NCI-H748 (cell line): ENCODE measurements around the gene CA12.
A peak's percentile ranks its signal among the peaks of the same experiment; 100 is the strongest.

Experiments used
- DNase-seq: peaks from one replicate; lab custom pipeline; 2025; ENCODE audit not compliant: unreplicated experiment; lab: John Stamatoyannopoulos, UW

CA12 gene

GRCh38 chr15:63312286-63312685, 69.4 kb downstream of the CA12 start:
- DNase-seq = no peak

- DNase-seq = no peak
Measured at GRCh38 chr15:63310646-63311045, 71.0 kb downstream of the CA12 start.

GRCh38 chr15:63308947-63309346, 72.7 kb downstream of the CA12 start:
- no peak for DNase-seq

GRCh38 chr15:63308491-63308890, 73.2 kb downstream of the CA12 start:
- no peak for DNase-seq

- no peak for DNase-seq
Measured at GRCh38 chr15:63306492-63307073, 75.1 kb downstream of the CA12 start.

GRCh38 chr15:63305260-63305659, 76.4 kb downstream of the CA12 start:
- no peak for DNase-seq

GRCh38 chr15:63301088-63301487, 80.6 kb downstream of the CA12 start:
- peak; percentile 45 for DNase-seq

GRCh38 chr15:63299943-63300575, 81.6 kb downstream of the CA12 start:
- DNase-seq = no peak

- DNase-seq = peak; percentile 3
Measured at GRCh38 chr15:63296195-63296594, 85.5 kb downstream of the CA12 start.

- no peak for DNase-seq
Measured at GRCh38 chr15:63295341-63295740, 86.3 kb downstream of the CA12 start.

- DNase-seq = no peak
Measured at GRCh38 chr15:63294359-63294758, 87.3 kb downstream of the CA12 start.

- DNase-seq = no peak
Measured at GRCh38 chr15:63292771-63293170, 88.9 kb downstream of the CA12 start.

- DNase-seq = no peak
Measured at GRCh38 chr15:63292241-63292640, 89.4 kb downstream of the CA12 start.

- no peak for DNase-seq
Measured at GRCh38 chr15:63291507-63291906, 90.1 kb downstream of the CA12 start.

GRCh38 chr15:63288778-63289378, 92.8 kb downstream of the CA12 start:
- DNase-seq = peak; percentile 48

- no peak for DNase-seq
Measured at GRCh38 chr15:63288342-63288741, 93.3 kb downstream of the CA12 start.

GRCh38 chr15:63287109-63287508, 94.5 kb downstream of the CA12 start:
- DNase-seq = no peak

- DNase-seq = no peak
Measured at GRCh38 chr15:63284335-63284734, 97.3 kb downstream of the CA12 start.

- no peak for DNase-seq
Measured at GRCh38 chr15:63283126-63283525, 98.5 kb downstream of the CA12 start.

GRCh38 chr15:63277893-63278456, 103.7 kb downstream of the CA12 start:
- DNase-seq = peak; percentile 50

- DNase-seq = peak; percentile 88
Measured at GRCh38 chr15:63277038-63277892, 104.4 kb downstream of the CA12 start, which contains the start of gene APH1B. TSS of gene APH1B (plus strand) at chr15:63277605. CDS start at chr15:63277624, 19 bp downstream.
